ENCODE measurements around the gene SELP. TPM values are rescaled to one million over a fixed set of nuclear protein-coding genes. Genes with fewer than 3 reads are reported as not detected.

The SELP gene
- total RNA-seq, 2 donors from 2014 or later = 13.7 to 16.7 TPM

DNA sequence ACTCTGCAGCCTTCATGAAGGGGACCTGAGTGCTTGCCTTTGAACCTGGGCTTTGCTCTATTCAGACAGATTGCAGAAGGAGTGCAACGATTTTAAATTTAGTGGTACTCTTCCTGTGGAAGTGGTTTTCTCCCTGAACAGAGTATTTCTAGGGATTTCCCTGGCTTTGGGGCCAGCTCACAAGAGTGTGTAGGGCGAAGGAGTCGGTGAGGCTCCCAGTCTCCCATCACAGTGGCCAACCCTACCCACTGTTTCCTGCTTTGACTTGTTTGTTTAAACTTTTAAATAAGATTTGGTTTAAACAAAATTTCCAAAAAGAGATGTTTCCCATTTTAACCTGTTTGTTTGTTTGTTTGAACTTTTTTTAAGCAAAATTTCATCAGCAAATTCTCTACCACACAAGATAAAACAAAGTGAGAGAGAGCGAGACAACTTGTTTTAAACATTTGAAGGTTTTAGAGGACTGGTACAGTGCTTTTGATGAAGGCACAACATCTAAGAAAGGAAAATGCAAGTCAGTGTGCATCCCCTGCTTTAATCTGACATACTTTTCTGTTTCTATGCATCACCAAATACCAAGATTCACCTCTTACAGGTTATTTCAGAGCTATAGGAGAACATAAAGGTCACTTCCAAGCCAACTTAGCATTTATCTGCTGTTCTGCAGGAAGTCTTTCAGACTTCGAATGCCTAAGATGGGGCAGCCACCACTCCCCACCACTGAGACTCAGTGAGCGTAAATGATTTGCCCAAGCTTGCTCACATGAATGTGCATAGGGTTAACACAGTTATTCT lies 6.6 kb downstream of the SELP start:
- no peaks in the 10 kb centered on the region for H3K36me3 ChIP-seq
- no peaks in the 10 kb centered on the region for H3K9me3 ChIP-seq
- no peak for DNase-seq (ENCODE audit: low spot score)
- no peaks in the 10 kb centered on the region for H3K27me3 ChIP-seq
- no peak overlapping the region for H3K27ac ChIP-seq
- H3K4me1 ChIP-seq = no peaks in the 10 kb centered on the region
- no peak overlapping the region for H3K4me3 ChIP-seq
- TF ChIP-seq, protein P1, sequence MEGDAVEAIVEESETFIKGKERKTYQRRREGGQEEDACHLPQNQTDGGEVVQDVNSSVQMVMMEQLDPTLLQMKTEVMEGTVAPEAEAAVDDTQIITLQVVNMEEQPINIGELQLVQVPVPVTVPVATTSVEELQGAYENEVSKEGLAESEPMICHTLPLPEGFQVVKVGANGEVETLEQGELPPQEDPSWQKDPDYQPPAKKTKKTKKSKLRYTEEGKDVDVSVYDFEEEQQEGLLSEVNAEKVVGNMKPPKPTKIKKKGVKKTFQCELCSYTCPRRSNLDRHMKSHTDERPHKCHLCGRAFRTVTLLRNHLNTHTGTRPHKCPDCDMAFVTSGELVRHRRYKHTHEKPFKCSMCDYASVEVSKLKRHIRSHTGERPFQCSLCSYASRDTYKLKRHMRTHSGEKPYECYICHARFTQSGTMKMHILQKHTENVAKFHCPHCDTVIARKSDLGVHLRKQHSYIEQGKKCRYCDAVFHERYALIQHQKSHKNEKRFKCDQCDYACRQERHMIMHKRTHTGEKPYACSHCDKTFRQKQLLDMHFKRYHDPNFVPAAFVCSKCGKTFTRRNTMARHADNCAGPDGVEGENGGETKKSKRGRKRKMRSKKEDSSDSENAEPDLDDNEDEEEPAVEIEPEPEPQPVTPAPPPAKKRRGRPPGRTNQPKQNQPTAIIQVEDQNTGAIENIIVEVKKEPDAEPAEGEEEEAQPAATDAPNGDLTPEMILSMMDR (IDR thresholded peaks at IDR 0.05) = no peak

DNA sequence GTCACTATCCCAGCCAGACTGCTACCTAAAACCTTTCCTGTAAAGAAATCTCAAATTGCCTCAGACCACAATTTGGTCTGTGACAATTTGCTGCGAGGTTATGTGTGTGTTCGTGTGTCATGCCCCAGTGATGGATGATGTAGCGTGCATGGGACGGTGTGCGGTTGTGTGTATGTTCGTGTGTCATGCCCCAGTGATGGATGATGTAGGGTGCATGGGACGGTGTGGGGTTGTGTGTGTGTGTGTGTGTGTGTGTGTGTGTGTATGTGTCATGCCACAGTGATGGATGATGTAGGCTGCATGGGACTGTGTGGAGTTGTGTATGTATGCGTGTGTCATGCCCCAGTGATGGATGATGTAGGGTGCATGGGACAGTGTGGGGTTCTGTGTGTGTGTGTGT lies 9.4 kb downstream of the SELP start:
- H3K4me3 ChIP-seq = no peak overlapping the region
- H3K36me3 ChIP-seq = no peaks in the 10 kb centered on the region
- H3K27me3 ChIP-seq = no peaks in the 10 kb centered on the region
- no peaks in the 10 kb centered on the region for H3K4me1 ChIP-seq
- H3K27ac ChIP-seq = no peak overlapping the region
- DNase-seq (ENCODE audit: low spot score) = no peak
- TF ChIP-seq, protein P1 (IDR thresholded peaks at IDR 0.05) = no peak
- H3K9me3 ChIP-seq = no peaks in the 10 kb centered on the region

DNA sequence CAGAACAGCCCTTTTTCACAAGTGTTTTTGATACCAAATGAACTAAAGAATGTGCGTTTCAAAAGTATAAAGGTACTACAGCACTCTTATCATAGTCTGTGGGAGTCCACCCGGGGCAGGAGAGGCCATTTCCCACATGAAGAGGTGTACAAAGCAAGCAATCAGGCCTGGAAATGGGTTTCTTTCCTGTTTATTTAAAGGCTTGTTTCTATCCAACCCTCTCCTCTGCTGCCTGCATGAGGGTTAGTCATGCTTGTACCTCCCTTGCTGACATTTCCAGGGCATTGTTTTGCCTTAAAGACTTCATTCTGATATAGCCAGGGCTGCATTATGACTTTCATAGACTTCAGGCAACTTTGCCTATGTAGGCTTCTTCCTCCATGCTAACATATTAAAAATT lies 11.6 kb downstream of the SELP start:
- no peaks in the 10 kb centered on the region for H3K27me3 ChIP-seq
- TF ChIP-seq, protein P1 (IDR thresholded peaks at IDR 0.05) = no peak
- no peak overlapping the region for H3K27ac ChIP-seq
- H3K9me3 ChIP-seq = no peaks in the 10 kb centered on the region
- H3K36me3 ChIP-seq = no peaks in the 10 kb centered on the region
- H3K4me1 ChIP-seq = no peaks in the 10 kb centered on the region
- no peak overlapping the region for H3K4me3 ChIP-seq
- no peak for DNase-seq (ENCODE audit: low spot score)

DNA sequence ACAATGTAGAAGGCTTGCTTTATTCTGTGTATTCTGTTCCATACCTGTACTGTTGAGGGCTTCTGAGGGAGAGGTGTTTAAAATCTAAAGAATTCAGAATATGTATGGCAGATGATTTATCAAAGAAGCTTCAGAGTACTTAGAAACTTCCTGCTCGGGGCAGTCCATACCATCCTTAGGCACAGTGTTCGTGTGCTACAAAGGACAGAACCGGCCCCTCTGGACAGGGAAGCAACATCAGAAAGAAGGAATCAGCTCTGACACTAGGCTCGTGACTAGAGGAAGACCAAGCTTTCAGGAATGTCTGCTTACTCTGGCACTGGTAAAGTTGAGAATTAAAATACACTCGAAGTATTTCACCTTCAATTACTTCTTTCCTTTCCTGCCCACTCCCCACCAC lies 14.1 kb downstream of the SELP start:
- Histone ChIP-seq H3K27me3 (no peaks in the 10 kb centered on the region), H3K36me3 (no peaks in the 10 kb centered on the region), H3K27ac (no peak overlapping the region), H3K4me3 (no peak overlapping the region), H3K4me1 (peaks cover 0 to 2% of the 10 kb centered on the region in 2 donors), H3K9me3 (no peaks in the 10 kb centered on the region)
- TF ChIP-seq, protein P1 (IDR thresholded peaks at IDR 0.05) = no peak
- no peak for DNase-seq (ENCODE audit: low spot score)

DNA sequence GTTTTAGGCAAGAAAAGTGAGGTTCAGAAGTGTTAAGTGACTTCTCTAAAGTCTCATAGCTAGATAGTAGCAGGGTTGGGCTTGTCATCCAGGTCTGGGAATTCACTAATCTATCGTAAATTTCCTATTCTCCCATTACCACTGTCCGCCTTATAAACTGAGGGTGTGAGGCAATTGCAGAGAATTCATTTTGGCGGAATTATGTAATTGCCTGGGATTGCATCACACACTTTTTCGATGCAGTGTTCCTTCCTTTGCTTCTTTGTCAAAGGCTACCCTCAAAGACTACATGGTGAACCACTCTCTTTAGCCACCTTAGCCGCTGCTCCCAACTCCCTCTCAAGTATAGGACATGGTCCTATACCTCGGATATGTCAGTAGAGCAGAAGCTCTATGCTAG lies 19.1 kb downstream of the SELP start:
- Histone ChIP-seq H3K4me1 (peaks cover 0 to 19% of the 10 kb centered on the region in 2 donors), H3K27me3 (no peaks in the 10 kb centered on the region), H3K9me3 (no peaks in the 10 kb centered on the region), H3K4me3 (no peak overlapping the region), H3K36me3 (no peaks in the 10 kb centered on the region), H3K27ac (no peak overlapping the region)
- TF ChIP-seq, protein P1 (IDR thresholded peaks at IDR 0.05) = no peak
- DNase-seq (ENCODE audit: low spot score) = no peak

DNA sequence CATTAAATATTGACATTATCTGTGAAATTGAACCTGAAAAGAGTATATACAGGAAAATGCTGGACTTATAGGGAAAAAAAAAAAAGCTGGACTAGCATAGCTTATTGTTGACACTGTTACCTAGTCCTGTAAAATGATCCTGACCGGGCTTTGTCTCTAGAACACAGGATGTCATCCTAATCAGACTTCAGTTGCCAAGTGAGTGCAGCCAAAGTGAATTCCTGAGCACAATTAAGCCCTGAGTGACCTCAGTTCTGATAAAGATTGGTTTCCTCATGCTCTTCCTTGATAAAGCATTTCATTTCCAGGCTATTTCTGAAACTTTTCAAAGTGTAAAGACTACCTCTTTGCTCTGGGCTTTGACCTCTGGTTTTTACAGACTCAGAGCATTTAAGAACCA lies 19.8 kb downstream of the SELP start:
- no peak overlapping the region for H3K4me3 ChIP-seq
- H3K36me3 ChIP-seq = no peaks in the 10 kb centered on the region
- TF ChIP-seq, protein P1 (IDR thresholded peaks at IDR 0.05) = no peak
- peaks cover 0 to 19% of the 10 kb centered on the region in 2 donors for H3K4me1 ChIP-seq
- DNase-seq (ENCODE audit: low spot score) = no peak
- H3K27ac ChIP-seq = no peak overlapping the region
- no peaks in the 10 kb centered on the region for H3K9me3 ChIP-seq
- no peaks in the 10 kb centered on the region for H3K27me3 ChIP-seq

Measured in right atrium auricular region (tissue), 2 donors.